NB4 (cell line): Measurements from ENCODE around the gene INF2.
A peak's percentile ranks its signal among the peaks of the same experiment; 100 is the strongest.

Experiments
- CTCF ChIP-seq: IDR thresholded peaks from one replicate; pipeline ENCODE4 v1.5.1; 2012; ENCODE audit warnings: low read depth, low read length
- MYC ChIP-seq: IDR thresholded peaks from 2 replicates; pipeline ENCODE4 v1.6.1; 2011; ENCODE audit warnings: low read depth, low read length
- POLR2A ChIP-seq: IDR thresholded peaks from 2 replicates; pipeline ENCODE4 v1.6.1; 2011; ENCODE audit warnings: mild to moderate bottlenecking; ENCODE audit not compliant: insufficient read length; ENCODE audit errors: extremely low read depth

- TF ChIP-seq CTCF: no peak
- TF ChIP-seq MYC: no peak
- peak; percentile 74 for TF ChIP-seq POLR2A
Observed at GRCh38 chr14:104752423-104752734, 63.0 kb downstream of the INF2 start.
